Neural crest cell (in vitro differentiated cells): ENCODE data around the gene CCDC136. TPM values are rescaled to one million over a fixed set of nuclear protein-coding genes. Genes with fewer than 3 reads are reported as not detected.

Experiments
- DNase-seq: peaks from one replicate; pipeline ENCODE4 v3.0.0; 2021; ENCODE audit warnings: low read depth, mixed read lengths, low spot score
- H3K27ac Mint-ChIP-seq: one replicate; pipeline ENCODE4 v1.8.0; 2021; ENCODE audit warnings: mild to moderate bottlenecking, mixed read lengths; ENCODE audit not compliant: unreplicated experiment
- H3K27me3 Mint-ChIP-seq: 2 replicates; pipeline ENCODE4 v1.8.0; 2021; ENCODE audit warnings: low read depth, mild to moderate bottlenecking, mixed read lengths
- H3K36me3 Mint-ChIP-seq: 2 replicates; pipeline ENCODE4 v1.8.0; 2021; ENCODE audit warnings: low read depth, mild to moderate bottlenecking, mixed read lengths
- H3K4me1 Mint-ChIP-seq: 2 replicates; pipeline ENCODE4 v1.8.0; 2021; ENCODE audit warnings: mixed read lengths
- H3K4me3 Mint-ChIP-seq: one replicate; pipeline ENCODE4 v1.8.0; 2021; ENCODE audit warnings: mild to moderate bottlenecking, mixed read lengths
- H3K9me3 Mint-ChIP-seq: 2 replicates; pipeline ENCODE4 v1.8.0; 2021; ENCODE audit warnings: mixed read lengths
- CTCF ChIP-seq: fragments of 200-600 bp; sonication (generic); conservative IDR thresholded peaks from 2 replicates; pipeline ENCODE4 v1.5.0; 2021; ENCODE audit warnings: antibody characterized with exemption, mild to moderate bottlenecking
- total RNA-seq: library from RNA; stranded (reverse); gene quantifications from 2 replicates; pipeline ENCODE4 v1.2.1, GENCODE V29; 2021

Gene CCDC136
- total RNA-seq, 1 donor from 2014 or later: 70.6 TPM

DNA sequence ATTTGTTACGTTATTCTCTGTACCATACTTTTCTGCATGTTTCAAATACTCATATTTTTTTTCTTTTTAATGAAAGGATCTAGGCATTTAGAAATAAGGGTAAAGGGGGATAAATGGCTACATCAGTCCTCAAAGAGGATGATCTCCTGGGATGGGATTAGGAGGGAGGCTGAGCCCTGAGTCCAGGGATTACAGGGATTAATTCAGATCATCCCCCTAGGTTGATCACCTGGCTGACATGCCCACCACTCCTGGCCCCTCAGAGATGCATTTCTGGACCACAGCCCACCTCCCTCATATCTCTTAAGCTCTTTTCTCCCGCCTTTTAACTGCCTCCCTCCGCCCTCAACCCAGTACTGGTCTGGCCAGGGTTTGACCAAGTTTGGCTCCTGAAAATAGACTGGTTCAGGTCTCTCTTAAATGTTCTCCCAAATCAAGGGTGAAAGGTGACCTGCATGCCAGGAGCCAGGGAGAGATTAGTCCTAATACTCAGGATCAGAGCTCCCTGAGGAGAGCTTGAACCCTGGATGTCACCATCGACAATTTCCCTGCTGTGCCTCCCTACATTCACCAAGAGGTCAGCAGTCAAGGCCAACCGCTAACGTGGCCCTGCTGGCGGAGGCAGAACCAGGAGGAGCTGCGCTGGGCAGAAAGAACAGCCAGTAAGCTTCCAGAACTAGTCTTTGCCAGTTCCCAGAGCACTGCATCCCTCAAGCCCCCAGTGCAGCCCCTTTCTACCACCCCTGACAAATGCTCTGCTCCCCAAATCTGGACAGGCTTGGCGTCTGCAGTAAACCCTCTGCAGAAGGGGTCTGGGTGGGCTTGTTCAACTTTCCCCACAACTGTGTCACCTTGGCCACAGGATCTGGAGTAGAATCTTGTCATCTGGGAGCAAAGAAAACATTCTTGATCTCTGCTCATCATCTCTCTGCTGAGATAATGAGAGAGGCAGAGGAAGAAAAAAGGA lies 3.0 kb upstream of the CCDC136 start:
- Mint-ChIP-seq H3K4me3 (peak overlapping the region; percentile 93), H3K27ac (no peak overlapping the region), H3K9me3 (no peaks in the 10 kb centered on the region), H3K4me1 (peaks cover 14% of the 10 kb centered on the region), H3K36me3 (no peaks in the 10 kb centered on the region), H3K27me3 (peaks cover 15% of the 10 kb centered on the region)
- no peak for TF ChIP-seq CTCF
- DNase-seq: no peak

DNA sequence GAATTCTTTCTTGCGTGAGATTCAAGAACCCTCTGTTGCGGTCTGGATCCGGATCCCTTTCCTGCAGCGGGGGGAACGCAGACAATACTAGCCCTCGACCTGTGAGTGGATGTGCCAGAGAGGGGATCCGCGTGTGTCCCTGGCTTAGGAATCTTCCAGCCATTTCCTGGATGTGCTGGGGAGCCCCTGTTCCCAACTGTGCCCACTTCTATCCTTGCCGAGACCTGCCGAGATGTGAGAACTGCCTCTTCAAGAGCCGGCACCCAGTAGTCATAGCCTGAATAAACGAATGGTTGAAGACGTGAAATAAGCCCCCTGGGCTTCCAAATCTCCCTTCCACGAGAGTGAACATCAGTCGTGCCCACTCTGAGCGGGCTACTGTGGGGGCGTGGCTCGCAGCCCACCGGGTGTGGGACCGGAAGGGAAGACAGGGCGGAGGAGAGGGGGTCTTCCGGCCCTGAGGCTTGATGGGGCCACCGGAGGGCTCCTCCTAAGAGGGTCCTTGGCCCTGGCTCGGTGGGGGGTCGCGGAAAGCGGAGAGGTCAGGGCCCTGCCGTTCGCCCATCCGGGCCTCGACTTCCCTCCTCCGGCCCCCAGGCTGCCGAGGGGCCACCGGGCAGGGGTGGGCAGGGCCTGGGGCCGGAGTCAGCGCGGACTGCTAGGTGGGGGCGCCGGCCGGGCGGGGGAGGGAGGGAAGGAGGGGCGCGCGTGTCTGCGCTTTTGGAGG lies 1.3 kb upstream of the CCDC136 start:
- H3K27ac Mint-ChIP-seq: no peak overlapping the region
- no peak for TF ChIP-seq CTCF
- H3K27me3 Mint-ChIP-seq: peaks cover 15% of the 10 kb centered on the region
- peak overlapping the region; percentile 93 for H3K4me3 Mint-ChIP-seq
- peaks cover 13% of the 10 kb centered on the region for H3K36me3 Mint-ChIP-seq
- peaks cover 27% of the 10 kb centered on the region for H3K4me1 Mint-ChIP-seq
- no peaks in the 10 kb centered on the region for H3K9me3 Mint-ChIP-seq
- DNase-seq: peak; percentile 48

- peak overlapping the region; percentile 85 for H3K4me3 Mint-ChIP-seq
- H3K9me3 Mint-ChIP-seq: peaks cover under 1% of the 10 kb centered on the region
- peaks cover 27% of the 10 kb centered on the region for H3K4me1 Mint-ChIP-seq
- H3K36me3 Mint-ChIP-seq: peaks cover 20% of the 10 kb centered on the region
- no peak overlapping the region for H3K27ac Mint-ChIP-seq
- no peak for DNase-seq
- no peak for TF ChIP-seq CTCF
- peaks cover 13% of the 10 kb centered on the region for H3K27me3 Mint-ChIP-seq
Observed at GRCh38 chr7:128791972-128792327, 182 bp downstream of the CCDC136 start.

GRCh38 chr7:128792471-128793180 lies 858 bp downstream of the CCDC136 start:
- H3K4me1 Mint-ChIP-seq: peaks cover 27% of the 10 kb centered on the region
- H3K36me3 Mint-ChIP-seq: peaks cover 26% of the 10 kb centered on the region
- TF ChIP-seq CTCF: no peak
- no peak overlapping the region for H3K27ac Mint-ChIP-seq
- peaks cover 7% of the 10 kb centered on the region for H3K9me3 Mint-ChIP-seq
- DNase-seq: no peak
- peaks cover 10% of the 10 kb centered on the region for H3K27me3 Mint-ChIP-seq
- peak overlapping the region; percentile 85 for H3K4me3 Mint-ChIP-seq

- peaks cover 8% of the 10 kb centered on the region for H3K27me3 Mint-ChIP-seq
- no peak for TF ChIP-seq CTCF
- H3K36me3 Mint-ChIP-seq: peaks cover 27% of the 10 kb centered on the region
- H3K9me3 Mint-ChIP-seq: peaks cover 7% of the 10 kb centered on the region
- peak overlapping the region; percentile 85 for H3K4me3 Mint-ChIP-seq
- DNase-seq: no peak
- peaks cover 27% of the 10 kb centered on the region for H3K4me1 Mint-ChIP-seq
- no peak overlapping the region for H3K27ac Mint-ChIP-seq
Observed at GRCh38 chr7:128793181-128793547, 1.4 kb downstream of the CCDC136 start.
